ENCODE results near the gene SLC10A7. TPM values are rescaled to one million over a fixed set of nuclear protein-coding genes. Genes with fewer than 3 reads are reported as not detected.

SLC10A7 gene
- total and polyA plus RNA-seq, 4 donors: 3.7 to 18.7 (median 7.6) TPM

- no peak for DNase-seq (ENCODE audit: low spot score)
- Histone ChIP-seq H3K4me1 (ENCODE audit: control insufficient read depth in 4 of 4, insufficient read depth in 4 of 4, low read length in 3 of 4) (no peaks in the 10 kb centered on the region), H3K27ac (ENCODE audit: low read depth in 1 of 2, low read length in 2 of 2) (no peak overlapping the region), H3K36me3 (ENCODE audit: control insufficient read depth in 4 of 4, insufficient read depth in 3 of 4, low read depth in 1 of 4, low read length in 3 of 4) (no peaks in the 10 kb centered on the region), H3K27me3 (ENCODE audit: control insufficient read depth in 4 of 4, insufficient read depth in 4 of 4, low read length in 3 of 4) (no peaks in the 10 kb centered on the region), H3K9ac (ENCODE audit: low read depth in 1 of 2, low read length in 2 of 2) (no peak overlapping the region), H3K4me3 (ENCODE audit: low read depth in 1 of 3, low read length in 3 of 3) (no peak overlapping the region), H3K9me3 (ENCODE audit: control insufficient read depth in 4 of 4, low read length in 3 of 4) (no peaks in the 10 kb centered on the region)
- 85% methylated on average over 1 of the region's 1 CpG for WGBS
- TF ChIP-seq RXRA (IDR thresholded peaks at IDR 0.05) (no peak), FOXA2 (IDR thresholded peaks at IDR 0.05) (no peak), ZBTB33 (IDR thresholded peaks at IDR 0.05) (no peak), MAX (IDR thresholded peaks at IDR 0.05) (no peak), HNF4A (conservative IDR thresholded peaks at IDR 0.05) (no peak), EGR1 (IDR thresholded peaks at IDR 0.05; ENCODE audit: low read depth in 2 of 2) (no peak), ATF3 (IDR thresholded peaks at IDR 0.05) (no peak), HNF4G (IDR thresholded peaks at IDR 0.05) (no peak), REST (IDR thresholded peaks at IDR 0.05) (no peak), YY1 (IDR thresholded peaks at IDR 0.05) (no peak), CTCF (IDR thresholded peaks at IDR 0.05; ENCODE audit: low read depth, low read length, missing input control) (no peak)
Observed at GRCh38 chr4:146382194-146382593, 139.5 kb downstream of the SLC10A7 start.

- Histone ChIP-seq H3K4me1 (ENCODE audit: control insufficient read depth in 4 of 4, insufficient read depth in 4 of 4, low read length in 3 of 4) (no peaks in the 10 kb centered on the region), H3K36me3 (ENCODE audit: control insufficient read depth in 4 of 4, insufficient read depth in 3 of 4, low read depth in 1 of 4, low read length in 3 of 4) (no peaks in the 10 kb centered on the region), H3K27ac (ENCODE audit: low read depth in 1 of 2, low read length in 2 of 2) (no peak overlapping the region), H3K9ac (ENCODE audit: low read depth in 1 of 2, low read length in 2 of 2) (no peak overlapping the region), H3K4me3 (ENCODE audit: low read depth in 1 of 3, low read length in 3 of 3) (no peak overlapping the region), H3K9me3 (ENCODE audit: control insufficient read depth in 4 of 4, low read length in 3 of 4) (no peaks in the 10 kb centered on the region), H3K27me3 (ENCODE audit: control insufficient read depth in 4 of 4, insufficient read depth in 4 of 4, low read length in 3 of 4) (no peaks in the 10 kb centered on the region)
- DNase-seq (ENCODE audit: low spot score): no peak
- 93% methylated on average over 2 of the region's 2 CpGs for WGBS
- TF ChIP-seq RXRA (IDR thresholded peaks at IDR 0.05) (no peak), GABPA (IDR thresholded peaks at IDR 0.05 in 1 of 2, conservative IDR thresholded peaks at IDR 0.05 in 1 of 2) (no peak), FOXA2 (IDR thresholded peaks at IDR 0.05) (no peak), TAF1 (conservative IDR thresholded peaks at IDR 0.05) (no peak), JUND (IDR thresholded peaks at IDR 0.05) (no peak), SP1 (IDR thresholded peaks at IDR 0.05) (no peak), EGR1 (IDR thresholded peaks at IDR 0.05; ENCODE audit: low read depth in 2 of 2) (no peak), NR2F2 (IDR thresholded peaks at IDR 0.05) (no peak), ZBTB33 (IDR thresholded peaks at IDR 0.05) (no peak), CTCF (IDR thresholded peaks at IDR 0.05; ENCODE audit: low read depth, low read length, missing input control) (no peak), MAX (IDR thresholded peaks at IDR 0.05) (no peak), RAD21 (IDR thresholded peaks at IDR 0.05) (no peak), ATF3 (IDR thresholded peaks at IDR 0.05) (no peak), YY1 (IDR thresholded peaks at IDR 0.05) (no peak), HNF4G (IDR thresholded peaks at IDR 0.05) (no peak), FOXA1 (IDR thresholded peaks at IDR 0.05) (no peak)
Observed at GRCh38 chr4:146381263-146381872, 140.4 kb downstream of the SLC10A7 start.
